HG02870 (cell line): ENCODE data around the gene EPHA5.

Experiments used
- ATAC-seq: cut with Tn5 transposase; IDR thresholded peaks from one replicate; pipeline ENCODE4 v1.9.1; 2021; ENCODE audit warnings: mild to moderate bottlenecking, moderate library complexity; ENCODE audit not compliant: unreplicated experiment

EPHA5 gene

DNA sequence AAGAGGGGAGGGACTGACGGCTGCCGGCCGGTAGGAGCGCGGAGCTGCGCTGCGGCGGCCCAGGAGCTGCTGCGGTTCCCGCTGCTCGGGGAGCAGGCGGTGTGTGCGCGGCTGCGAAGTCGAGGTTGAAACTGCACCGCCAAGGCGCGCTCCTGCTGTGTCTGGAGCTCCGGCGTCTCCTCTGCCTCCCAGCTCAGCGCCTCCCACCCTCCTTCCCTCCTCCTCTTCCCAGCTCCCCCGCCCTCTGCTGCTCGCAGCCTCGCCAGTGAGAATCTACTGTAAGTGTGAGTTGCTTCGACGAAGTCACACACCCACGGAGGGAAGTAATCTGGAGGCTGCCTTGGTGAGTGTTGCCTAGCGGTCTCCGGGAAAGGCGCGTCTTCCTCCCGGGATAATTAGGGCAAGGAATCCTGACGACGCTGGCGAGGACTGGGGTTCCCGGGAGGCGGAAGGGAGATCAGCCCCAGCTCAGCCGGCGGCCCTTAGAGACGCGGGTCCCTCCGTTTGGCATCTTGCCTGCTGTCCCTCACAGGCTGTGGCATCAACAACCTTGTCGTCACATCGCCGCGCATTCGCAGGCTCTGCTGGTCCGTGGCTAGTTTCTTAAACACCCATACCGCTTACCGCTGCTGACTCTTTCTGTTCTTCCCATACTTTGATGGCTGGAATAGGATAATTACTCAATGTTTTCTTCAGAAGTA lies at the start of gene EPHA5:
EPHA5 (minus strand) TSS at position 159 of the 701 bp plus-strand sequence. CDS start 747 bp downstream, outside the sequence.
- ATAC-seq: no peak

DNA sequence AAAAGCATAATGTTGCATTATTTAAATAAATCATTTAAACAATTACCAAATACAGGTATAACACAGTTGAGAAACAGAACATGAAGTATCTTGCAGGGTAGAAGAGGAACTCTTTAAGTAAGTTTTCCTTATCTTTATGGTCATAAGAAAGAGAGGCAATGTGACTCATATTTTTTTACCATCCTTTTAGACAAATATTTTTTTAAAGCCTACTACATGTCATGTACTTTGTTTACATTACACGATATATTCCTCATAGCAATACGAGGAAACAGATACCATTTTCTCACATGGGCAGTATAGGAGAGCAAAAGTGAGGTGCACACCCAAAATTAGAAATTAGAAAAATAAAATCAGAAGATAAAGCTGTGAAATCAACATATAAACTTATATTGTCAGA lies 49.3 kb upstream of the EPHA5 start:
- ATAC-seq: no peak

DNA sequence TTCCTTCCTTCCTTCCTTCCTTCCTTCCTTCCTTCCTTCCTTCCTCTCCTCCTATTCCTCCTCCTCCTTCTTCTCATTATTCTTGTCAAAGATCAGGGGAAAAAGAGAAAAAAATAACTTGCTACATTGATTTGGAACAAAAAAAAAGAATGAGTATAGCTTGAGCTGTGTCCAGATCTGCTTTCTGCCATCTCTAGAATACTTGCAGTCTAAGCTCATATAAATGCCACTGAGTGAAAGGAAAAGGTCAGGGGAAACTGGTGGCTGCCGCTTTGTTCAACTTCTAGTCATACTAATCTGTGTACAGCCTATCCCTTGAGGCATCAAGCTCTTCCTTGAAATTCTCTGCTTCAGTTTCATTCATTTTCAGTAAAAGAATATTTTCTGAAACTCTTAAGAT lies 28.3 kb upstream of the EPHA5 start:
- no peak for ATAC-seq

DNA sequence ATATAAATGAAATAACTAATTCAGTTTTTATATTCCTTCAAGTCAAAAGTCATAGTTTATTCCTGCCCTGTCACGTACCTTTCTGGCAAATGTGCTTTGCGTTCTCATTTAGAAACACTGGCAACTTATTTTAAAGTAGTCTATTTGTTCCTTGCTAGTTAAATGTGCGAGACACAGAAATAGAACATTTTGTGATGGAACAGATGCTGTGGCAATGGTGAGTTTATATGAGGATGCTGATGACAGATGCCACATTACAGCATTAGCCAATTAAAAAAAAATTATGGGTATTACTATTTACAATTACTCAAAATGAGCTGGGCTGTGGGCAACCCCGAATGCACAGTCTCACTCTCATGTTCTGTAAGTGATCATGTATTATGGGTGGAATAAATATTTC lies 26.1 kb upstream of the EPHA5 start:
- no peak for ATAC-seq

DNA sequence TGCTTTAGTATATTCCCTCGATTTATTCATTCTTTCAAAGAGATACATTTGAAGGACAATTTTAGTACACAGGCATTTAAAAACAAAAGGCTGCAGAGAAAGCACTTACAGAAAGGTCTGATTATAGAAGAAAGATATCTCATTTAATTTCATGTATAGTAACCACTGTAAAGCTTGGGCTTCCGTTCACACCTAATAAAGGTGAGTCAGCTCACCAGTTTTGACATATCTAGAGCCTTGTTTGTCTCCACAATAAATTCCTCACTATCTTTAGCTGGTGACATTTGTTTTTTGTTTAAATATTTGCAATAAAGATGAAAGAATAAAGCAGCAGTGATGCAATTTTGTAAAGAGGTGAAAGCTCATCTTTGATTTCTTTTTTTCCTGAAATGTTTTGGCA lies 1.1 kb upstream of the EPHA5 start:
- ATAC-seq: no peak

DNA sequence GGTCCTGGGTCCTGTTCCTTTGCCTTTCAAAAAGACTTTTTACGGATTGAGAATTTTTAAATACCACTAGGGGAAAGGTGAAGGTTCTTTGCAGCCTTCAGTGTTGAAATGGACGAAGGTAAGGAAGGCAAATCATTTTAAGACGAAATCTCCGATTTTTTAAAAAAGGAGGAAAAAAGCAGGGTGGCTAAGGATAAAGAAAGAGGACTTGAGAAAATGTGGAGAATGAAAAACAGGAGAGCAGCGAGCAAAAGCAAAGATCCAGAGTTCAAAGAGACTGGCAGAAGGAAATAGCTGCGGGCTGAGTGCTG lies 314 bp downstream of the EPHA5 start:
- ATAC-seq: no peak

DNA sequence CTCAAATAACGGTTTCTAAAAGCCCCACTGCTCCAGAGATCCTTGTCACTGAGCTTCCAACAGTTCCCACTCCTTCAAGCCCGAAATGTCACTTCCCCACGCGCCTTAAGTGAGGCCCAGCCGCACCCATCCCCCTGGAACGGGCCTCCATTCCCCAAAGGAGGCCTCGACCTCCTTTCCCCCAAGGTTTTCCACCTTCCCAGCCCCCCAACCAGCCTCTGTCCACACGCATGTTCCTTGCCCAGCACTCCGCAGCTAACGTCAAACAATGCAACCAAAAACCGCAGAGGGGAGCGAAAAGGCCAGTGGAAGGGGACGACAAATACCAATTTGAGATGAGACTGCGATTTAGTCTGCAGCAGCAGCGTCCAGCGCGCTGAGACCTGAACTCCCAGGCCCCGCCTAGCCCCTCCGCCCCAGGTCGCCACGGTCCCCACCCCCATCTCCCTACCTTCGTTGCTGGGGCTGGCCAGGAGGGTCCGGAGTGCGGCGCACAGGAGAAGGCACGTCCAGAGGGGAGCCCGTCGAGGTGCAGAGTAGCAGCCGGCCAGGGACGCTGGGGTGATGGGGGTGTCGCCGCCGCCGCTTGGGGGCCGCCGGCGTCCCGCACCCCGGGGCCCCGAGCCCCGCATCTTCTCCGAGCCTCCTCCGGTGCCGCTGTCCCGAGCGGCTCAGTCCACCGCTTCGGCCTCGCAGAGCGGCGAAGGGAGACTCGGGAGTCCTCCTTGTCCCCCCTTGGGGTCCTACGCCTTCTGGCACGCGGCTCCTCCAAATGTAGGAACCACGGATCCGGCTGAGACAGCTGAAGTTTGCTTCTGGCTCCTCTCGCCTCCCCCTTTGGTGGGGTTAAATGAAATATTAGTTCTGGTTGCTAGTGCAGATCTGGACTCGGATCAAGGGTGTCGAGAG lies 924 bp downstream of the EPHA5 start:
- no peak for ATAC-seq

DNA sequence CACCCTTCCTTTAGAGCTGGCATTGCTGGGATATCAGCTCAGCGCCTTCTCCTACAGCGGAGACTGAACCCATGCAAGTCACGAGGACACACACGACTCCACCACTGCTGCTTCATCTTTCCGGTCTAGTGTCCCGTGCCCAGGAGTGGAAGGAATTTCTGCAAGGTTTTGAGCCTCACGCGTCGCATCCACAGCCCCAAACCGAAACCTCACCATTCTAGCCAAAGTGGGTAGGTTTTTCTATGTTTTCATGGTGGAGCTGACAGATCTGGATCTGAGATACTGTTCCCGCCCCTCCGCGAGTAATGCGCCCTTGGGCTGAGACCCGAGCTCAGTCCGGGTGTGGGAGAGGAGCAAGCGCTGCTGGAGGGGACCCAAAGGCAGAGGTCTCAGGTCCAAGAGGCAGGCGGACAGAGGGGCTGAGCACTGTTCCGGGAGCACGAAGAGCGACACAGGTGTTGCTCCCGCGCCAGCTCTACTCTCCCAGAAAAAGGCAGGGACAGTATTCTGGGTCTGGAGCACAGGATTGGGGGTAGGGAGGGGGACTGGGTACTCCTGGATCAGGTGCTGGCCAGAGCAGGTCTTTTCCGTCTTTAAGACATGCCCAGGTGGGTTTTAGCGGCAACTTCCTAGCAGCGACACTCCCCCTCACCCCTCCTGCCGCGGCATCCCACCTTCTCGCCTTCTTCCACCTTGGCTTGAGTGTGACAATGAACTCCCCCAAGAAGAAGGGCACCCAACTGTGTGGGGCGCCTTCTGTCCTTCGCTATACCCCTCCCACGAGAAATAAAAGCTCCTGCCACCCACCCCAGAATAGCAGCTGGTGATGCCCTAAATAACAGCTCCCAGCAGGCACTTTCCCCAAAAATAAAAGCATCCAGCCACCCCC lies 1.8 kb downstream of the EPHA5 start:
- no peak for ATAC-seq

DNA sequence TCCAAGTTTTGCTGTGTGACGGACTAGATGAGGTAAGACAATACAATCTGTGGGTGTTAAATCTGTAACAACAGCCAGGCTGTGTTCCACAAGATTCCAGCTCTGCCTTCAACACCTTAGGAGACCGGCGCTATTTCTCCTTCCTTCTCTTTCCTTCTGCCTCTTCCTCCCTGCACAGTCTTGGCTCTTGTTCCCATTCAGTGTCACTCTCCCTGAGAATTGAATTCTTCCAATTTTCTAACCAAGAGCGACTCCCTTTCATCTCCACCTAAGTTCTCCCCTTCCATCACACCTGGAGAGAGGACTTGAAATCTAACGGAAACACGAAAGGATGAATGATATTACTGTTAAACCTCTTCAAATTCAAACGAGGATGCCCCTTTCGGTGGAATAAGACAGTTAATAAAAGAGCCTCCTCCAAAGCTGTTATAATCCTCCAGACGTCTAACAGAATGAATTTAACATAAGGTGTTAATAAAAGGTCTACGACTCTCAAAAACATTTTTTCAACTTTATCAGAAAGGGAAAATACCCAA lies 2.7 kb downstream of the EPHA5 start:
- ATAC-seq: no peak

DNA sequence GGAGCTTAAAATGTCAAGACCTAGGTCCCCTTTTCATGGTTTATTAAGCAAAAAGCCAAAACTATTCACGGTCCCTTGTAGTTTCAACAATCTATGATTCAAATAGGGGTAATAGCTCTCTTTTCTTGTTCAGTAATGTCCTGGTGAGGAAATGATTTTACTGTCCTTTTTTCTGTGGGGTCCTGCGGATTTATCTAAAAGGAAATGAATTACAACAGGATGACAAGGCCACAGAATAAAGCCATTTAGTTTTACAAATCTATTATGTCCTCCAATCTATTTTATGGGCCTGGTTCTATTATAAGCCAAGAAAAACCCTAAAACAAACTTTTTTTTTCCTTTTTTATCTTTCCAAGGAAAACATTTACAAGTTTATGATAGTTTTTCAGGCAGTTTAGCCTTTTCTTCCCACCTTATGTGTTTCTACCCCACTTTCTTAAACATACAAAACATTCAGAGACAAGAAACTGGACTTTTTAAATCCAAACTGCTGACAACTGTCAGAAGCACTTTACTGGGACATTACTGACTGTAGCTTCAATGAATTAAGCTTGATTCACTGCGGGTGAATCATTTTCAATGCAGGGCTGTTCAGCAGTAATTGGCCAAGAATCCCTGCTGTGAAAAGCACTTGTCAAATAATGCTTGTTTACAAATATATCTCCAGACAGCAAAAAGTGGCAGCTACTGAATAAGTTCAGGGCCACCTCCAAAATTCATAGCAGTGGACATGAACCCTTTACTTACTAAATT lies 4.3 kb downstream of the EPHA5 start:
- no peak for ATAC-seq

DNA sequence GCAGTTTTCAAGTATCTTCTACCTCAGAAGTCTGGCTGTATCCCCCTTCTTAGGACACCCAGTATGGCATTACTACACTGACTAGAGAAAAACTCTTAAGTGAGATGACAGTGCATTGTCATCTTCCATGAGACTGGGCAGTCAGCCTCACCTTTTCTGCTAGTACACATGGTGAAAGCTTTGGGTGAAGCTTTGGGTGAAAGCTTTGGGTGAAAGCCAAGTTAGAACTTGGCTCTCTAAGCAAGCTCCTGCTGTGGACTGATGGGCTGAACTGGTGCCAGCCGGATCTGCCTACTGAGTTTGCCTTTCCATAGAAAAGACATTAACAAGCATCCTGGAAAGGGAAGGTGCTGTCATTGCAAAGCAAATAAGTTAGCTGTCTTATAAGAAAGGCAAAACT lies 8.8 kb downstream of the EPHA5 start:
- ATAC-seq: no peak

DNA sequence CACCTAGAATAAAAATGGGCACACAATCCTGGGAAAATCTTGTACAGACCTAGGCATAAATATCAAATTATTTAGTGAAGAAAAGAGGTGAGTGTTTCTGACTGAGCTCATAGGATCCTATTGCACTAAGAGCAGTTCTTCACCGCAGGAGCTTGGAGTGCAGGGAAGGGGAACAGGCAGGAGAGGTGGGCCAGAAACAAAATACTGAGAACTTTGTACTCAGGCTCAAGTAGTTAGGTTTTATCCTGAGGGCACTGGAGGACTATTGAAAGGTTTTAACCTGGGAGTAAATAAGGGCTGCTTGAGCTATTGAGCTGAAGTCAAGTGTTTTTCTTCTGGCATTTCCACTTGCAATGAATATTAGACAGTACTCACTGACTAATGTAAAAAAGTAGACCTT lies 12.2 kb downstream of the EPHA5 start:
- ATAC-seq: no peak

DNA sequence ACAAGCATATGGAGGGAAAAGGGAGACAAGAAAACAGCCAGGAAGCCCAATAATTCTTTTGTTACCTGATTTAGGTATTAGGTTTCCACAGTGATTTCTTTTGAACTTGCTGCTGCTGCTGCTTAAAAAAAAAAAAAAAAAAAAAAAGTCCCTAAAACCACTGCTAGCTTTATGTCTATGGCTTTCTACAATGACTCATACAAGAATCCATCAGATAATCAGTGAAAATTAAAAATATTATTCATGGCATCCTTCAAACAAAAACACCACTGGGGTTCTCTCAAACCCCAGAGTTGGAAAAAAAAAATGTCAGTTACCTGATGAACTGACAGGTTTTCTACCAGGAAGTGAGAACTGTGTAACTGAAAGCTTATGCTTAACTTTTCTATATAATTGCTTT lies 14.3 kb downstream of the EPHA5 start:
- no peak for ATAC-seq

DNA sequence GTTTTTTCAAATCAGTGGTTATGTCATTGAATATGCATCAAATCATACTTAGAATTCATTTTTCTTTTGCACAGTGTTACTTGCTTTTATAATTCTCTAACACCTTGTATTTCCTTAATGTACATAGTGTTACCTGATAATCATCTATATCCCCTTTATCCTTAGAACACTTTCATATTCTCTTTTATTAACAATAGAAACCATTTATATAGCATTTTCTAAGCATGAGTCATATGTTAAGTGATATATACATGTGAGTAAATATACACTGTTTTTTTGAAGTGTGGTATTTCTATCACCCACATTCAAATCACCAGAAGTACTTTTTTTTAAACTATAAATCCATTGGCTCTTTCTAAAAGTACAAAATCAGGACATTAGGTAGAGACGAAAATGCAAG lies 15.3 kb downstream of the EPHA5 start:
- no peak for ATAC-seq

DNA sequence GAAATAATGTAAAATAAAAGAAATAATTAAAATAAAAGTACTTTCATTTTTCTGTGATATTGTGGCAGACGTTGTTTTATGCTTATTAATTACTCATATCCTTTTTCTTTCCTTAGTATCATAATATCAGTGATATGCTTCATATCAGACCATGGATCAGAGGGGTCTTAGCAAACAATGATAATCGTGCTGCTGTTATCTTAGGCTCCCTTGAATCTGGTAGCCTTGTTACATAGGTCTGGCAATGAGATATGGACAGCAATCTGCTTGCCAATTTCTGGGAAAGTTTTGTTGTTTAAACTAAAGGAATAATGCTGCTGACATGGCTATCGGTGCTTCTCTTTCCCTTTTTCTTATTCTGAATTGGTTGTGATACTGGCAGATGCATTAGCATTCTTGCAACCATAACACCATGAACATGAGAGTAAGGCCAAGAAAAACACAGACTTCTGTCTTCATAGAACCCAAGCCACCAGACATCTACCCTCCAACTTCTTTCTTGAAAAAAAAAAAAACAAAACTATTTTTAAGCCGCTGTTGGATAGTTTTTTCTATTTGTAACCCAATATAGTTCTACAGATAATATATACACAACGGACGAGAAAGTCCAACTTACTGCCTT lies 16.4 kb downstream of the EPHA5 start:
- ATAC-seq: no peak

DNA sequence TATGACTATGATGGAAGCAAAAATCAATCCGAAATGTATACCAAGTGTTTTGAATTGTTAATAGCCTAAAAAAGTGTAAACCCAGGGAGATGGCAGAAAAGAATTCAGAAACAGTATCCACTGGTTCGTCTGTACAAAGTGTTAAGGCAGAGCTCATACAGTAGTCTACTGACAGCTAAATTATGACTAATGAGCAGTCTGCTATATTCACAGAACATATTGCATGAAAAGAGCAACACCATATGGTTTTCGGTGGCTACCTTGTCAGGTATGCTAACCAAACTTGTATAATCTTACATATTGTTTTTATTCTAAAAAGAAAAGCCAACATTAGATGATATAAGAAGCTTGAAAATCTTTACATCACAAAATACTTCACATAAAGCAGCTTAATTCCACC lies 18.5 kb downstream of the EPHA5 start:
- ATAC-seq: no peak

DNA sequence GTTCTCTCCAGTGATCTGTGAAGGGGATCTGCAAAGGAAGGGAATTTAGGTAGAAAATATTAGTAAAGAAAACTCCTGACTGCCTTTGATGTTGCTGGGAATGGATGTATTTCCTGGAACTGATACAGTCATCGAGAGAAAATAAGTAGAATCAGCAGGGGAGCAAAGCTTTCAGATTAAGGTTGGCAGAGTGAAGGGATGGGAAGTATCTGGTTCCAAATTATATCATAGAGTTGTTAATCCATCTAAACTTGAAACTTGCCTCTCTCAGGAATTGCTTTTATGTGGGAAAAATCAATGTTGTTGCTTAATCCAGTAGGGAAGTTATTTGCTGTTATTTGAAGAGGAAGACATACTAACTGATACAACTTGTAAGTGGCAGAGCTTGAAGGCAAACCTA lies 19.3 kb downstream of the EPHA5 start:
- ATAC-seq: no peak

DNA sequence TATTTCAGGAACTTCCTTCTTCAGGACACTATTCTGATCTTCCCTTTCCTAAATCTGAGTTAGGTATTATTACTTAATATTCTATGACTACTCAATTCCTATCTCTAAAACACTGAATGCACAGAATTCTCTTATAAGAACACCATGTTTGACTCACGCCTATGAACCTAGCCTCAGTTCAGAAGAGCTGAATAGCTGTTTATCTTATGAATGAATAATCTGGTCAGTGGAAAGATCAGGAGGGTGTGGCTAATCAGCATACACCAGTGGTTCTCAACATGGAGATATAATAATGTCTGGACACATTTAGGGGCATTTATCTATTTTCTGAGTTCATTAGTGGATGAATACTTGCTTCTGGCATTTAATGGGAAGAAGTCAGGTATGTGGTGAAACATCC lies 24.2 kb downstream of the EPHA5 start:
- ATAC-seq: no peak

DNA sequence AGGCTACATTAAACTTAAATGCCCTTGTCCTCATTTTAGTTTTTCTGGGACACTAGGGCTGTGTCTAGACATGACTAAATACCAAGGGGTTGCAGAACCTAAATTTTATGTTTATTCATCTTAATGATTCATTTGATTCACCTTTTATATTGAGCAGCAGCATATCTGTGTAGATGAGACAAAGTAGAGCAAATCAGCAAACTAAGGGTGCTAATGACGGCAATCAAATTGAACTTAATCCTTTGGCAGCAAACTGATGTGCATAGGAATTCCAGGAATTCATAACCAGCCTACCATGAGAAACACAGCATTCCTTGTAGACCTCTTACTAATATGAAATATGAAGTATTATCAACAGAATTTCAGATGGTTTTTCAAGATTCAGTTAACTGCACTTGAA lies 25.1 kb downstream of the EPHA5 start:
- no peak for ATAC-seq
